Measurements from ENCODE around the gene ITPR3.

- no peak for TF ChIP-seq CTCF (IDR thresholded peaks at IDR 0.05)
- no peak for TF ChIP-seq EP300 (IDR thresholded peaks at IDR 0.05; ENCODE audit: borderline replicate concordance in 1 of 2, low read depth in 1 of 2, low read length in 1 of 2)
- no peak for TF ChIP-seq MAX (IDR thresholded peaks at IDR 0.05; ENCODE audit: low read depth)
- no peak for TF ChIP-seq GATA2 (CRISPR knock-in tag; IDR thresholded peaks at IDR 0.05)
- no peak for TF ChIP-seq TAF1 (IDR thresholded peaks at IDR 0.05; ENCODE audit: borderline replicate concordance, low read depth, low read length)
- TF ChIP-seq YY1 (IDR thresholded peaks at IDR 0.05; ENCODE audit: low read depth) = no peak
- TF ChIP-seq EZH2phosphoT487 (IDR thresholded peaks at IDR 0.05; ENCODE audit: borderline replicate concordance, low read depth) = no peak
Measured at GRCh38 chr6:33720998-33721397, 99.9 kb downstream of the ITPR3 start.
